ENCODE data around the gene GALNT4. TPM values are rescaled to one million over a fixed set of nuclear protein-coding genes. Genes with fewer than 3 reads are reported as not detected.

GALNT4 gene
- total RNA-seq, 1 experiment from 2014 or later, result 7.2 TPM

DNA sequence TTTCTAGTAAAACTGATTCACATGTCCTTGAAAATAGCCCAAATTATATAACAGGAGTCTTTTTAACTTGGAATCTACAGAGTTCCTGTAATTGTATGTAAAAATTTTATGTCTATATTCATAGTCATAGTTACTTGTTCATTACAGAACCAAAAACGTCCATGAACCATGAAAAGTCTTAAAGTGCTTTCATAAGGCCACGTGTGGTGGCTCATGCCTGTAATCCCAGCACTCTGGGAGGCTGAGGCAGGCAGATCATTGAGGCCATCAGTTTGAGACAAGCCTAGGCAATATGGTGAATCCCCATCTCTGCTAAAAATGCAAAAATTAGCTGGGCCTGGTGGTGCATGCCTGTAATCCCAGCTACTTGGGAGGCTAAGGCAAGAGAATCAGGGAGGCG lies 48.4 kb downstream of the GALNT4 start:
- Mint-ChIP-seq H3K9me3 (ENCODE audit: unreplicated experiment) (no peaks in the 10 kb centered on the region), H3K4me1 (ENCODE audit: low read depth, unreplicated experiment) (no peaks in the 10 kb centered on the region), H3K4me3 (ENCODE audit: unreplicated experiment) (no peak overlapping the region), H3K36me3 (ENCODE audit: insufficient read depth, unreplicated experiment) (no peaks in the 10 kb centered on the region), H3K27me3 (ENCODE audit: insufficient read depth, unreplicated experiment) (no peaks in the 10 kb centered on the region), H3K27ac (ENCODE audit: unreplicated experiment) (no peak overlapping the region)
- intact Hi-C loops (cut with micrococcal nuclease; ENCODE audit: unreplicated experiment), result no loop called here
- BruUV-seq (replicated peaks), result no TSS peak
- POLR2A ChIA-PET, result no interaction called here
- no peaks in the 10 kb centered on the region for H3K27me3 ChIP-seq (replicated peaks; ENCODE audit: control insufficient read depth, insufficient read depth, low read length)
- H3K4me3 ChIP-seq (ENCODE audit: low read depth, low read length), result no peak overlapping the region
- no peaks in the 10 kb centered on the region for H3K36me3 ChIP-seq (ENCODE audit: control insufficient read depth, insufficient read depth, low read length)
- DNase-seq, result no peak
- no peaks in the 10 kb centered on the region for H3K9me3 ChIP-seq
- H3K4me1 ChIP-seq, result no peaks in the 10 kb centered on the region
- TF ChIP-seq, protein P1, sequence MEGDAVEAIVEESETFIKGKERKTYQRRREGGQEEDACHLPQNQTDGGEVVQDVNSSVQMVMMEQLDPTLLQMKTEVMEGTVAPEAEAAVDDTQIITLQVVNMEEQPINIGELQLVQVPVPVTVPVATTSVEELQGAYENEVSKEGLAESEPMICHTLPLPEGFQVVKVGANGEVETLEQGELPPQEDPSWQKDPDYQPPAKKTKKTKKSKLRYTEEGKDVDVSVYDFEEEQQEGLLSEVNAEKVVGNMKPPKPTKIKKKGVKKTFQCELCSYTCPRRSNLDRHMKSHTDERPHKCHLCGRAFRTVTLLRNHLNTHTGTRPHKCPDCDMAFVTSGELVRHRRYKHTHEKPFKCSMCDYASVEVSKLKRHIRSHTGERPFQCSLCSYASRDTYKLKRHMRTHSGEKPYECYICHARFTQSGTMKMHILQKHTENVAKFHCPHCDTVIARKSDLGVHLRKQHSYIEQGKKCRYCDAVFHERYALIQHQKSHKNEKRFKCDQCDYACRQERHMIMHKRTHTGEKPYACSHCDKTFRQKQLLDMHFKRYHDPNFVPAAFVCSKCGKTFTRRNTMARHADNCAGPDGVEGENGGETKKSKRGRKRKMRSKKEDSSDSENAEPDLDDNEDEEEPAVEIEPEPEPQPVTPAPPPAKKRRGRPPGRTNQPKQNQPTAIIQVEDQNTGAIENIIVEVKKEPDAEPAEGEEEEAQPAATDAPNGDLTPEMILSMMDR (IDR thresholded peaks at IDR 0.05; ENCODE audit: insufficient read depth in 1 of 2, low read depth in 1 of 2, low read length in 1 of 2, severe bottlenecking in 1 of 2, unreplicated experiment in 1 of 2), result no peak
- CTCF ChIA-PET, result no interaction called here

DNA sequence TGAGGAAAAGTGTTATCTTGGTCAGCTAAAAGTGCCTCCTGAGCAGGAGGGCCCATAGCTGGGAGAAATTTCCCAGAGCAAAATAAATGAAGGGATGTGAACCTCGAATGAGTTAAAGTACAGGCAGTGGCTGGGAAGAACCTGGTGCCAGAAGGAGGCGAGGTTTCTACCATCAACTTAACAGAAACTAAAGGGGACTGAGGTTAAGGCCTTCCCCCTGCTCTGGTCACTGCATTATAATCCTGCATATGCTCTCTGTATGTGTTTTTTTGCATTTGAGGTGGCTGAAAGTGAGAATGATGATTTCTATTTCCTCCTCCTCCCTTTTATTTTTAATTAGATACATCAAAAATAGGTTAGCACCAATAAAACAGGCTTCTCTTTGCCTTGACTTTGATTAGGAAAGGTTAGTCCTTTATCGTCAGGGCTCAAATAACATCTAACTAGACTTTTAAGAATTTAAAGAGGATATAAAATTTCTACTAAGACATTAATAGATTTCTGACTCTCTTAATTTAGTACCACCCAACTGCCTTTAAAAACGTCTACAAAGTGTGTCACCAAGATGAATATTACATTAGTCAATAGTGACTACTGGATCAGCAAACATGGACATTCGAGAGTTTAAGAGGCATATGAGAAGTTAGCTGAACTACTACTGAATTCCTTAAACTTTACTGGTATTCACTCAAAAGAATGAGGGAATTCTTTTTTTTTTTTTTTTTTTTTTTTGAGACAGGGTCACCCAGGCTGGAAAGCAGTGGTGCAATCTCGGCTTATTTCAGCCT lies 49.2 kb downstream of the GALNT4 start:
- Histone ChIP-seq H3K36me3 (ENCODE audit: control insufficient read depth, insufficient read depth, low read length) (no peaks in the 10 kb centered on the region), H3K9me3 (no peaks in the 10 kb centered on the region), H3K4me3 (ENCODE audit: low read depth, low read length) (no peak overlapping the region), H3K4me1 (no peaks in the 10 kb centered on the region), H3K27me3 (replicated peaks; ENCODE audit: control insufficient read depth, insufficient read depth, low read length) (no peaks in the 10 kb centered on the region)
- intact Hi-C loops (cut with micrococcal nuclease; ENCODE audit: unreplicated experiment), result no loop called here
- Mint-ChIP-seq H3K36me3 (ENCODE audit: insufficient read depth, unreplicated experiment) (no peaks in the 10 kb centered on the region), H3K27me3 (ENCODE audit: insufficient read depth, unreplicated experiment) (no peaks in the 10 kb centered on the region), H3K27ac (ENCODE audit: unreplicated experiment) (no peak overlapping the region), H3K9me3 (ENCODE audit: unreplicated experiment) (no peaks in the 10 kb centered on the region), H3K4me3 (ENCODE audit: unreplicated experiment) (no peak overlapping the region), H3K4me1 (ENCODE audit: low read depth, unreplicated experiment) (no peaks in the 10 kb centered on the region)
- BruUV-seq (replicated peaks), result no TSS peak
- TF ChIP-seq, protein P1 (IDR thresholded peaks at IDR 0.05; ENCODE audit: insufficient read depth in 1 of 2, low read depth in 1 of 2, low read length in 1 of 2, severe bottlenecking in 1 of 2, unreplicated experiment in 1 of 2), result no peak
- ChIA-PET CTCF (no interaction called here), POLR2A (no interaction called here)
- DNase-seq, result no peak

DNA sequence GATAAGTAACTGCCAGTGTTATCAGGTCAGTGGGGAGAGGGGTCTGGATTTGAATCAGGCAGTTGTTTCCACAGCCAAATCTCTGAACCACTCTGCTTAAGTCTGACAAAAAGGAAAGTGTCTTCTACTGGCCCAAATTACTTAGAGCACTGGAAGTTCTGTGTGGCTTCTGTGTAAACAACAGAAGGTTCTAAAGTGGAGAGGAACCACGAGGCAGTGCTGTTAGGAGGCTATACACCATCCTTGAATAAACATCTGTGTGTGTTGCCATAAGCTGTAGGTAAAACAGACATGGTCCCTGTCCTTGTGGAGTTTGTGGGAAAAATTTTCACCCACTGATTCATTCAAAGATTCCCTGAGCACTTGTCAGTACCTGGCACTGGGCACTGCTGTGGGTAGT lies 50.0 kb downstream of the GALNT4 start:
- Mint-ChIP-seq H3K27ac (ENCODE audit: unreplicated experiment) (no peak overlapping the region), H3K4me3 (ENCODE audit: unreplicated experiment) (no peak overlapping the region), H3K36me3 (ENCODE audit: insufficient read depth, unreplicated experiment) (no peaks in the 10 kb centered on the region), H3K27me3 (ENCODE audit: insufficient read depth, unreplicated experiment) (no peaks in the 10 kb centered on the region), H3K4me1 (ENCODE audit: low read depth, unreplicated experiment) (no peaks in the 10 kb centered on the region), H3K9me3 (ENCODE audit: unreplicated experiment) (no peaks in the 10 kb centered on the region)
- no peaks in the 10 kb centered on the region for H3K4me1 ChIP-seq
- ChIA-PET CTCF (no interaction called here), POLR2A (no interaction called here)
- no peaks in the 10 kb centered on the region for H3K36me3 ChIP-seq (ENCODE audit: control insufficient read depth, insufficient read depth, low read length)
- H3K4me3 ChIP-seq (ENCODE audit: low read depth, low read length), result no peak overlapping the region
- intact Hi-C loops (cut with micrococcal nuclease; ENCODE audit: unreplicated experiment), result no loop called here
- no peaks in the 10 kb centered on the region for H3K9me3 ChIP-seq
- TF ChIP-seq, protein P1 (IDR thresholded peaks at IDR 0.05; ENCODE audit: insufficient read depth in 1 of 2, low read depth in 1 of 2, low read length in 1 of 2, severe bottlenecking in 1 of 2, unreplicated experiment in 1 of 2), result no peak
- no TSS peak for BruUV-seq (replicated peaks)
- H3K27me3 ChIP-seq (replicated peaks; ENCODE audit: control insufficient read depth, insufficient read depth, low read length), result no peaks in the 10 kb centered on the region
- DNase-seq, result no peak

Other genes with a start within 250 kb of the GALNT4 start
- gene DUSP6, start 172.3 kb downstream of the GALNT4 start, total RNA-seq (2022), result 22.4 and 30.8 TPM in 2 replicates
- 14.1 and 16.1 TPM in 2 replicates for gene POC1B, start 1.3 kb upstream of the GALNT4 start, total RNA-seq (2022)
- 97.7 and 107 TPM in 2 replicates for gene ATP2B1, start 184.0 kb upstream of the GALNT4 start, total RNA-seq (2022)